A673 (cell line): ENCODE measurements around the gene PPP2R5E. TPM values are rescaled to one million over a fixed set of nuclear protein-coding genes. Genes with fewer than 3 reads are reported as not detected.

Source experiments
- BruUV-seq: library from RNA; stranded (reverse); fragments of 400-500 nt; replicated peaks from 2 replicates; lab custom pipeline; 2021; lab: Mats Ljungman, UMichigan
- CTCF ChIA-PET: fragments of 300-600 bp; sonication (Branson Sonifier 250); formaldehyde crosslinking; loops from one replicate; lab custom pipeline; 2022; ENCODE audit warnings: antibody characterized with exemption; lab: Charles Lee
- POLR2A ChIA-PET: fragments of 300-600 bp; sonication (Branson Sonifier 250); formaldehyde crosslinking; loops from one replicate; lab custom pipeline; 2022; ENCODE audit warnings: antibody characterized with exemption; ENCODE audit not compliant: low non-redundant PET; lab: Charles Lee
- DNase-seq: peaks from one replicate; pipeline ENCODE4 v3.0.0-alpha.2; 2015; ENCODE audit warnings: low spot score
- H3K27ac ChIP-seq: fragments of 200-600 bp; sonication (generic); 2 replicates; pipeline ENCODE4 v1.5.1; 2016; ENCODE audit warnings: mixed run types, low read depth, mild to moderate bottlenecking, mixed read lengths, antibody characterized with exemption, low read length; ENCODE audit not compliant: poor library complexity, severe bottlenecking
- H3K27me3 ChIP-seq: fragments of 200-600 bp; sonication (generic); replicated peaks from 2 replicates; pipeline ENCODE4 v1.6.1; 2017; ENCODE audit warnings: mixed run types, low read depth, mild to moderate bottlenecking, mixed read lengths, antibody characterized with exemption, low read length; ENCODE audit not compliant: insufficient read depth, poor library complexity
- H3K36me3 ChIP-seq: fragments of 200-600 bp; sonication (generic); 2 replicates; pipeline ENCODE4 v1.6.1; 2016; ENCODE audit warnings: mixed run types, mild to moderate bottlenecking, mixed read lengths, antibody characterized with exemption, low read length; ENCODE audit not compliant: insufficient read depth, poor library complexity, severe bottlenecking
- H3K4me1 ChIP-seq: fragments of 200-600 bp; sonication (generic); 2 replicates; pipeline ENCODE4 v1.6.1; 2017; ENCODE audit warnings: mixed run types, mild to moderate bottlenecking, mixed read lengths, antibody characterized with exemption, low read length; ENCODE audit not compliant: insufficient read depth, poor library complexity, severe bottlenecking
- H3K4me3 ChIP-seq: fragments of 200-600 bp; sonication (generic); 2 replicates; pipeline ENCODE4 v1.5.1; 2016; ENCODE audit warnings: low read depth, mixed run types, mild to moderate bottlenecking, mixed read lengths, low read length; ENCODE audit not compliant: poor library complexity, severe bottlenecking
- H3K9me3 ChIP-seq: fragments of 200-600 bp; sonication (generic); 2 replicates; pipeline ENCODE4 v1.6.1; 2016; ENCODE audit warnings: mixed run types, low read depth, mild to moderate bottlenecking, mixed read lengths, antibody characterized with exemption, low read length; ENCODE audit not compliant: poor library complexity, severe bottlenecking
- CTCF ChIP-seq: fragments of 300-800, 200-600 bp; sonication (generic); conservative IDR thresholded peaks from 2 replicates; pipeline ENCODE4 v1.5.1; 2017; ENCODE audit warnings: low read depth, mild to moderate bottlenecking, antibody characterized with exemption, low read length, moderate library complexity, mixed read lengths
- EZH2 ChIP-seq: fragments of 200-600 bp; sonication (generic); IDR thresholded peaks from 2 replicates; pipeline ENCODE4 v1.6.1; 2017; ENCODE audit warnings: borderline replicate concordance, low read depth, mild to moderate bottlenecking, mixed read lengths, antibody characterized with exemption, low read length; ENCODE audit not compliant: poor library complexity, severe bottlenecking
- intact Hi-C: fragments of 100-400 bp; cut with micrococcal nuclease; formaldehyde crosslinking; loops from one replicate; pipeline ENCODE4 v1.10.0; 2022; ENCODE audit not compliant: unreplicated experiment
- total RNA-seq: library from RNA; stranded (reverse); gene quantifications from 2 replicates; pipeline ENCODE4 v1.2.3, GENCODE V29; 2021

PPP2R5E gene
- total RNA-seq, 1 experiment from 2014 or later, result 66.0 TPM

DNA sequence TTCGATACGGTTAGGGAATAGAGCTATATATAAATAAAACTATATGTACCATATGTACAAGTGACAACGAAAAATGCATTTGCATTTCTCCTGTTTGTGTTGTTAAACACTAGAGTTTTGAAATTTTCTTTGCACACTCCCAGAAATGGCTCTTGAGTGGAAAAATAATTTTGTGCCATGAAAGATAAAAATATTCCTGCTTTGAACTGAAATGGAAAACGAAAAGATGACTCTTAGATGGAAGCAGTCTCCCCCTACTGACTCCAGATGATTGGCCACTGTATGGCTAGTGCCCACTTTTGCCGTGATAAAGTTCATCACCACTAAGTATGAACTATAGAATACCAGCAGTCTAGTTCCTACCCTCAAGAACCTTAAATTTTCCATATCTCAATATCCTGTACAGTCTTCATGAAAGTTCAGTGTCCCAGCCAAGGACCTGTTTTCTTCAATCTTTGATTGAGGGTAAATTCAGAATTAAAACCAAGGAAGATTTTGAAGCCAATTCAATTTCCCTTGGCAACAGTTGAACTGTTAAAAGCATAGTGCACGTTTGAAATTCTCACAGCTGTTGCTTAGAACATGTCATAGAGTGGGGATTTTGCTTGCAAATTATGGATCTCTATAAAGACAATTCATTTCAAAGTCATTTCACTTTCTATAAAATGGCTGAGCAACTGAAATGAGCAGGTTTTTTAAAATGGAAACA, 1.6 kb upstream of the PPP2R5E start:
- peak; percentile 23 for DNase-seq
- H3K4me3 ChIP-seq, result peak overlapping the region; percentile 80
- POLR2A ChIA-PET, result no interaction called here

GRCh38 chr14:63543826-63544406, 739 bp upstream of the PPP2R5E start:
- Histone ChIP-seq H3K4me3 (peak overlapping the region; percentile 80), H3K4me1 (peaks cover 6% of the 10 kb centered on the region), H3K36me3 (peaks cover 9% of the 10 kb centered on the region), H3K9me3 (no peaks in the 10 kb centered on the region), H3K27me3 (no peaks in the 10 kb centered on the region), H3K27ac (peak overlapping the region; percentile 86)
- CTCF ChIA-PET, result interaction anchor here (0.7 kb wide), 1 partner anchor 51 kb away, joined by 4 read pairs; no protein-coding TSS in a partner anchor
- no peak for TF ChIP-seq CTCF
- TF ChIP-seq EZH2, result no peak
- TSS peak; percentile 91 for BruUV-seq
- DNase-seq, result peak; percentile 30
- intact Hi-C loops, result loop anchor here (5.0 kb wide), 2 partner anchors 157 to 753 kb away; no protein-coding TSS in a partner anchor
- POLR2A ChIA-PET, result no interaction called here

More for the DNA sequence above, 1.6 kb upstream of the PPP2R5E start:
- CTCF ChIA-PET, result interaction anchor here (0.7 kb wide), 1 partner anchor 51 kb away, joined by 4 read pairs; no protein-coding TSS in a partner anchor
- peak; percentile 56 for TF ChIP-seq CTCF
- no peak for TF ChIP-seq EZH2
- BruUV-seq, result no TSS peak
- Histone ChIP-seq H3K36me3 (peaks cover under 1% of the 10 kb centered on the region), H3K27ac (no peak overlapping the region), H3K4me1 (peaks cover 6% of the 10 kb centered on the region), H3K27me3 (no peaks in the 10 kb centered on the region), H3K9me3 (no peaks in the 10 kb centered on the region)
- intact Hi-C loops, result loop anchor here (5.0 kb wide), 2 partner anchors 157 to 753 kb away; no protein-coding TSS in a partner anchor

DNA sequence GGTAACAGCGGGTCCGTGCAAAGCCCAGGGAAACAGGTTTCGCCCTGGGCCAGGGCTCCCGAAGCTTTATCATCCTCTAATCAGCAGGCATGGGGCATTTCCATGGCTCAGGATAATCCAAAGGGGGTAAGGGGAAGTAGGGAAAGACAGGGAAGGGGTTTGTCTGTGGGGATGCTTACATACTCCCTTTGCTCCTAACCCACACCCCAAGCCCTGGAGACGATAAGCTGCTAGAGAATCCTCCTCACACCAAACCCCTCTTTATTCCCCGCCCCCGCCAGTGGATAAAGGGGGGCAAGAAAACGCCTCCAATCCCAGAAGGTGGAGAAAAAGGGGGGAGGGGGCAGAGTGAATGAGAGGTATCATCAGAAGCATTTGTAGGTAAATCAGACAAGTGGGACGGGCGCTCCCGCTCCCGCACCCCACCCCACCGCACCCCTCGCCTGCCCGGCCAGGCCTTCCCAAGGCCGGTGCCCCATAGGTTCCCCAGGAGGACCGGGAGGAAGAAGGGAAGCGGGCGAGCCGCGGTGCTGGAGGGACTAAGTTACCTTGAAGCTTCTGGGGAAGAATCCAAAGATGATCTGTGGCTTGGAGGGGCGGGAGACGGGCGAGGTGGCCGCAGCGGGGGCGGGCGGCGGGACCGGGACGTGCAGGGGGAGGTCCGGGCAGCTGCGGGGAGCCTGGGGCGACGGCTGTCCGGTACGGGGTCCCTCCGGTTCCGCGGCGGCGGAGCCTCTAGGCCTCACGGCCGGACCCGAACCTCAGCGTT, 762 bp downstream of the PPP2R5E start:
- Histone ChIP-seq H3K4me1 (peaks cover 6% of the 10 kb centered on the region), H3K27ac (peak overlapping the region; percentile 86), H3K9me3 (no peaks in the 10 kb centered on the region), H3K4me3 (peak overlapping the region; percentile 80), H3K27me3 (no peaks in the 10 kb centered on the region), H3K36me3 (peaks cover 14% of the 10 kb centered on the region)
- intact Hi-C loops, result loop anchor here (5.0 kb wide), 2 partner anchors 155 to 755 kb away; no protein-coding TSS in a partner anchor
- ChIA-PET POLR2A (no interaction called here), CTCF (no interaction called here)
- DNase-seq, result peak; percentile 41
- TF ChIP-seq CTCF (no peak), EZH2 (no peak)
- no TSS peak for BruUV-seq
